Gastroesophageal sphincter (tissue), 4 donors: ENCODE measurements around the gene OTUD3. TPM values are rescaled to one million over a fixed set of nuclear protein-coding genes. Genes with fewer than 3 reads are reported as not detected.

Experiments
- ATAC-seq: fragments of 150-250 bp; one replicate; pipeline ENCODE4 v1.9.1; 2016; ENCODE audit warnings: mild to moderate bottlenecking, moderate library complexity
- H3K27ac ChIP-seq, 4 donors: fragments of 200-600 bp; sonication (generic) in 3 of 4; 1 replicate in 3 of 4; 2 replicates in 1 of 4; pipeline ENCODE4 v1.5.1; 2016 to 2019
- H3K27me3 ChIP-seq: fragments of 200-600 bp; sonication (generic); one replicate; pipeline ENCODE4 v1.5.1; 2019
- H3K36me3 ChIP-seq, 2 donors: fragments of 200-600 bp; sonication (generic); one replicate each; pipeline ENCODE4 v1.5.1; 2019; ENCODE audit warnings: control low read depth in 1 of 2
- H3K4me1 ChIP-seq, 3 donors: fragments of 200-600 bp; sonication (generic); 1 replicate in 2 of 3; 2 replicates in 1 of 3; pipeline ENCODE4 v1.5.1; 2016 to 2019; ENCODE audit warnings: control low read depth in 2 of 3
- H3K4me3 ChIP-seq, 2 donors: fragments of 200-600 bp; sonication (generic); one replicate each; pipeline ENCODE4 v1.5.1; 2019; ENCODE audit warnings: mild to moderate bottlenecking in 1 of 2, moderate library complexity in 1 of 2
- H3K9me3 ChIP-seq, 3 donors: fragments of 200-600 bp; sonication (generic); one replicate each; pipeline ENCODE4 v1.5.1; 2017 to 2019; ENCODE audit warnings: control low read depth in 2 of 3
- CTCF ChIP-seq, 4 experiments: fragments of 200-600 bp in 2 of 4; fragments of 450-650 bp in 2 of 4; sonication (generic) in 1 of 4; IDR thresholded peaks; one replicate each; pipeline ENCODE4 v1.5.1; 2017 to 2019; ENCODE audit warnings: antibody characterized with exemption in 4 of 4, mild to moderate bottlenecking in 2 of 4, moderate library complexity in 2 of 4
- EP300 ChIP-seq: sonication (generic); formaldehyde crosslinking; IDR thresholded peaks from one replicate; pipeline ENCODE4 v1.6.1; 2017; ENCODE audit warnings: antibody characterized with exemption, mild to moderate bottlenecking
- POLR2A ChIP-seq, 2 donors: fragments of 450-650 bp; IDR thresholded peaks; one replicate each; pipeline ENCODE4 v1.6.1; 2017; ENCODE audit warnings: antibody characterized with exemption in 2 of 2, mild to moderate bottlenecking in 2 of 2, moderate library complexity in 1 of 2
- POLR2AphosphoS5 ChIP-seq: sonication (generic); formaldehyde crosslinking; IDR thresholded peaks from one replicate; pipeline ENCODE4 v1.6.1; 2017; ENCODE audit warnings: antibody characterized with exemption
- WGBS, 2 donors: methylation state at CpG; one replicate each; pipeline ENCODE4 v1.1.5; 2018; ENCODE audit warnings: low coverage in 1 of 2; 5-methylcytosine and 5-hydroxymethylcytosine counted together
- total RNA-seq, 4 donors: library from RNA; depleted of rRNA; stranded (reverse); fragments of >200 nt; gene quantifications; one replicate each; pipeline ENCODE4 v1.1.0, GENCODE V29; 2016

OTUD3 gene
- total RNA-seq, 4 donors from 2014 or later, result 6.2 to 9.0 (median 7.9) TPM

- Histone ChIP-seq H3K9me3 (no peaks in the 10 kb centered on the region), H3K4me1 (peaks cover 0 to 12% (median 0%) of the 10 kb centered on the region in 3 donors), H3K4me3 (no peak overlapping the region), H3K36me3 (peaks cover 0 to 85% of the 10 kb centered on the region in 2 donors), H3K27ac (no peak overlapping the region), H3K27me3 (no peaks in the 10 kb centered on the region)
- WGBS, 2 donors, result 75% methylated on average over 3 of the region's 3 CpGs; no CpG with 5 or more reads in 1 of the 2 donors
- ATAC-seq, result no peak
- TF ChIP-seq POLR2A (IDR thresholded peaks at IDR 0.05) (no peak), EP300 (no peak), CTCF (IDR thresholded peaks at IDR 0.05) (no peak), POLR2AphosphoS5 (no peak)
Observed at GRCh38 chr1:19893687-19894086, 11.5 kb downstream of the OTUD3 start.

GRCh38 chr1:19894218-19894617, 12.0 kb downstream of the OTUD3 start:
- 39 to 58% methylated on average over 2 to 5 of the region's 5 CpGs for WGBS, 2 donors
- H3K27me3 ChIP-seq, result no peaks in the 10 kb centered on the region
- peaks cover 0 to 12% (median 0%) of the 10 kb centered on the region in 3 donors for H3K4me1 ChIP-seq
- TF ChIP-seq POLR2A (IDR thresholded peaks at IDR 0.05) (no peak), POLR2AphosphoS5 (peak; percentile 37)
- ATAC-seq, result no peak
- H3K27ac ChIP-seq, result no peak overlapping the region
- no peaks in the 10 kb centered on the region for H3K9me3 ChIP-seq
- H3K36me3 ChIP-seq, result peaks cover 0 to 90% of the 10 kb centered on the region in 2 donors
- no peak overlapping the region for H3K4me3 ChIP-seq

GRCh38 chr1:19901653-19902052, 19.5 kb downstream of the OTUD3 start:
- H3K4me3 ChIP-seq, result no peak overlapping the region
- H3K4me1 ChIP-seq, result no peaks in the 10 kb centered on the region
- TF ChIP-seq EP300 (no peak), CTCF (IDR thresholded peaks at IDR 0.05) (no peak), POLR2AphosphoS5 (no peak), POLR2A (IDR thresholded peaks at IDR 0.05) (no peak)
- 69 to 82% methylated on average over 1 of the region's 1 CpG for WGBS, 2 donors
- ATAC-seq, result no peak
- H3K27ac ChIP-seq, result no peak overlapping the region
- H3K36me3 ChIP-seq, result peaks cover 0 to 96% of the 10 kb centered on the region in 2 donors
- H3K9me3 ChIP-seq, result no peaks in the 10 kb centered on the region
- no peaks in the 10 kb centered on the region for H3K27me3 ChIP-seq

GRCh38 chr1:19903621-19904020, 21.4 kb downstream of the OTUD3 start:
- Histone ChIP-seq H3K27ac (no peak overlapping the region), H3K36me3 (peaks cover 2 to 96% of the 10 kb centered on the region in 2 donors), H3K9me3 (no peaks in the 10 kb centered on the region), H3K4me1 (no peaks in the 10 kb centered on the region), H3K27me3 (no peaks in the 10 kb centered on the region), H3K4me3 (no peak overlapping the region)
- ATAC-seq, result no peak
- 92 to 100% methylated on average over 2 to 7 of the region's 7 CpGs for WGBS, 2 donors
- TF ChIP-seq POLR2A (IDR thresholded peaks at IDR 0.05) (no peak), CTCF (IDR thresholded peaks at IDR 0.05) (no peak), POLR2AphosphoS5 (no peak), EP300 (no peak)

- Histone ChIP-seq H3K27me3 (no peaks in the 10 kb centered on the region), H3K9me3 (no peaks in the 10 kb centered on the region), H3K4me1 (no peaks in the 10 kb centered on the region), H3K36me3 (peaks cover 4 to 98% of the 10 kb centered on the region in 2 donors), H3K4me3 (no peak overlapping the region), H3K27ac (no peak overlapping the region)
- no peak for TF ChIP-seq CTCF (IDR thresholded peaks at IDR 0.05)
- TF ChIP-seq POLR2A (IDR thresholded peaks at IDR 0.05), result no peak
- no peak for TF ChIP-seq EP300
- TF ChIP-seq POLR2AphosphoS5, result no peak
- ATAC-seq, result no peak
- WGBS, 2 donors, result 91% methylated on average over 9 to 13 of the region's 13 CpGs
Observed at GRCh38 chr1:19907456-19907855, 25.3 kb downstream of the OTUD3 start.
